RWPE2 (cell line): ENCODE results near the gene TNFRSF18.

Experiments used
- ATAC-seq: fragments of 200-7000 bp; cut with Tn5 transposase; 3 replicates; pipeline ENCODE4 v1.9.1; 2021; ENCODE audit warnings: low read depth
- DNase-seq: peaks from one replicate; pipeline ENCODE4 v3.0.0-alpha.2; 2020; ENCODE audit warnings: low spot score
- H3K27ac ChIP-seq: fragments of 450-650 bp; 2 replicates; pipeline ENCODE4 v1.5.1; 2017; ENCODE audit warnings: mild to moderate bottlenecking; ENCODE audit not compliant: poor library complexity, severe bottlenecking
- H3K27me3 ChIP-seq: fragments of 250-450 bp; sonication (Bioruptor Pico); 2 replicates; pipeline ENCODE4 v1.5.1; 2021; ENCODE audit warnings: mild to moderate bottlenecking, moderate library complexity; ENCODE audit not compliant: insufficient read depth, poor library complexity, severe bottlenecking
- H3K36me3 ChIP-seq: fragments of 250-450 bp; sonication (Bioruptor Pico); 2 replicates; pipeline ENCODE4 v1.5.1; 2020; ENCODE audit warnings: low read depth, mild to moderate bottlenecking, moderate library complexity
- H3K4me1 ChIP-seq: fragments of 250-450 bp; sonication (Bioruptor Pico); 2 replicates; pipeline ENCODE4 v1.5.1; 2021; ENCODE audit warnings: mild to moderate bottlenecking, moderate library complexity; ENCODE audit not compliant: insufficient read depth, poor library complexity, severe bottlenecking
- H3K4me3 ChIP-seq: fragments of 250-450 bp; sonication (Bioruptor Pico); 2 replicates; pipeline ENCODE4 v1.5.1; 2021; ENCODE audit warnings: mild to moderate bottlenecking, moderate library complexity; ENCODE audit not compliant: severe bottlenecking
- H3K9me3 ChIP-seq: fragments of 250-450 bp; sonication (Bioruptor Pico); 2 replicates; pipeline ENCODE4 v1.5.1; 2021; ENCODE audit warnings: mild to moderate bottlenecking, moderate library complexity; ENCODE audit not compliant: severe bottlenecking
- TF ChIP-seq, protein P1 (sequence below): fragments of 450-650 bp; IDR thresholded peaks from one replicate; pipeline ENCODE4 v1.5.1; 2017; ENCODE audit warnings: mild to moderate bottlenecking, moderate library complexity; ENCODE audit not compliant: poor library complexity, severe bottlenecking

Gene TNFRSF18

DNA sequence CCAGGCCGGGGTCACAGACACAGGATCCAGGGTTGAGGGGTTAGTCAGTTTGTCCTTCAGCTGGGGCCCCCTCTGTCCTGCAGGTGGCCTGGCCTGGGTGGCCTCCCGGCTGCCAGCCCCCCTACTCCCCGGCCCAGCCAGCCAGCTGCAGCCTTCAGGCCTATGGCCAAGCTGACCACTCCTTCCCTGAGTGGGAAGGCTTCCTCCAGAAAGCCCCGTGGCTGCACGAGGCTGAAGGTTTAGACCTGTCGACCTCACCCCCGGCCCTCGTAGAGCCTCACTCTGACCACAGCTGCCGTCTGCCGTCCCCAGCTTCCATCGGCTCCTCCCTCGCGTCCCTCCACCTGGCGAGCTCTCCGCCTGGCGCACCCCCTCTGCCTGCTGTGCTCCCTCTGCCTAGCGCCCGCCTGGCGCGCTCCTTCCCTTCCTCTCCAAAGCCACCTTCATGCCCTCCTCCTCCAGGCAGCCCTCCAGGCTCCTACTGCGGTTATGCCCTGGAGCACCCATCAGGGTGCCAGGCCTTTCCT is 23.1 kb downstream of the TNFRSF18 start:
- DNase-seq = peak; percentile 67
- ATAC-seq = no peak
- TF ChIP-seq, protein P1, sequence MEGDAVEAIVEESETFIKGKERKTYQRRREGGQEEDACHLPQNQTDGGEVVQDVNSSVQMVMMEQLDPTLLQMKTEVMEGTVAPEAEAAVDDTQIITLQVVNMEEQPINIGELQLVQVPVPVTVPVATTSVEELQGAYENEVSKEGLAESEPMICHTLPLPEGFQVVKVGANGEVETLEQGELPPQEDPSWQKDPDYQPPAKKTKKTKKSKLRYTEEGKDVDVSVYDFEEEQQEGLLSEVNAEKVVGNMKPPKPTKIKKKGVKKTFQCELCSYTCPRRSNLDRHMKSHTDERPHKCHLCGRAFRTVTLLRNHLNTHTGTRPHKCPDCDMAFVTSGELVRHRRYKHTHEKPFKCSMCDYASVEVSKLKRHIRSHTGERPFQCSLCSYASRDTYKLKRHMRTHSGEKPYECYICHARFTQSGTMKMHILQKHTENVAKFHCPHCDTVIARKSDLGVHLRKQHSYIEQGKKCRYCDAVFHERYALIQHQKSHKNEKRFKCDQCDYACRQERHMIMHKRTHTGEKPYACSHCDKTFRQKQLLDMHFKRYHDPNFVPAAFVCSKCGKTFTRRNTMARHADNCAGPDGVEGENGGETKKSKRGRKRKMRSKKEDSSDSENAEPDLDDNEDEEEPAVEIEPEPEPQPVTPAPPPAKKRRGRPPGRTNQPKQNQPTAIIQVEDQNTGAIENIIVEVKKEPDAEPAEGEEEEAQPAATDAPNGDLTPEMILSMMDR = no peak
- Histone ChIP-seq H3K36me3 (no peaks in the 10 kb centered on the region), H3K4me1 (no peaks in the 10 kb centered on the region), H3K4me3 (no peak overlapping the region), H3K9me3 (no peaks in the 10 kb centered on the region), H3K27ac (no peak overlapping the region), H3K27me3 (no peaks in the 10 kb centered on the region)

- Histone ChIP-seq H3K27ac (no peak overlapping the region), H3K36me3 (no peaks in the 10 kb centered on the region), H3K27me3 (no peaks in the 10 kb centered on the region), H3K4me3 (no peak overlapping the region), H3K4me1 (no peaks in the 10 kb centered on the region), H3K9me3 (no peaks in the 10 kb centered on the region)
- TF ChIP-seq, protein P1 = no peak
- no peak for ATAC-seq
- DNase-seq = peak; percentile 53
Measured at GRCh38 chr1:1182491-1183220, 23.7 kb downstream of the TNFRSF18 start.

DNA sequence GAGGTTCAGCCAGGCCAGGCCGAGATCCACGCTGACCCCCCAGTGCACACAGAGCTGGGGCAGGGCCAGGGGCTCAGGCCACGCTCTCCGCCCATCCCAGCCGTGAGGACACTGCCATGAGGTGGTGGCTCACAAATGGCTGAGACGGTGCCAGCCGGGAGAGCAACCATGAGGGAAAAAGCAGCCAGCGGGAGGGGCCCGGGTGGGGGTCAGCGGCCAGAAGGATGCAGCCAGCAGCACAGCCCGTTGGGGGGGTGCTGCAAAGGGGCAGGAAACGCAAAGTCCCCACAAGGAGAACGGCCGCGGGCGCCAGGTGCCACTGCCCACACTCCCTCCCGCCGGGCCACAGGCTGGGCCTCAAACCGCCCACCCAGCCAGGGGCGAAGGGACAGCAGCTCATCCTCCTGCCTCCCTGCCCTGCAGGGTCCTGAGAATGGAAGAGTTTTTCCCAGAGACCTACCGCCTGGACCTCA is 24.4 kb downstream of the TNFRSF18 start:
- no peak overlapping the region for H3K27ac ChIP-seq
- H3K36me3 ChIP-seq = no peaks in the 10 kb centered on the region
- TF ChIP-seq, protein P1 = no peak
- no peak for ATAC-seq
- peak; percentile 54 for DNase-seq
- H3K9me3 ChIP-seq = no peaks in the 10 kb centered on the region
- H3K4me1 ChIP-seq = no peaks in the 10 kb centered on the region
- no peak overlapping the region for H3K4me3 ChIP-seq
- H3K27me3 ChIP-seq = no peaks in the 10 kb centered on the region

GRCh38 chr1:1181129-1181937 is 25.1 kb downstream of the TNFRSF18 start:
- ATAC-seq (no peak), DNase-seq (peak; percentile 57)
- no peaks in the 10 kb centered on the region for H3K4me1 ChIP-seq
- H3K27ac ChIP-seq = no peak overlapping the region
- TF ChIP-seq, protein P1 = no peak
- no peaks in the 10 kb centered on the region for H3K27me3 ChIP-seq
- H3K4me3 ChIP-seq = no peak overlapping the region
- H3K36me3 ChIP-seq = no peaks in the 10 kb centered on the region
- H3K9me3 ChIP-seq = no peaks in the 10 kb centered on the region
